GM12892 (cell line): ENCODE results near the gene ARMC6.

Source experiments
- POLR2A ChIP-seq: IDR thresholded peaks from 2 replicates; pipeline ENCODE4 v1.6.1; 2011; ENCODE audit warnings: low read depth, low read length, control low read depth
- POLR2AphosphoS5 ChIP-seq: IDR thresholded peaks from 2 replicates; pipeline ENCODE4 v1.6.1; 2011; ENCODE audit warnings: low read depth, low read length, control low read depth
- TAF1 ChIP-seq: IDR thresholded peaks from 2 replicates; pipeline ENCODE4 v1.6.1; 2011; ENCODE audit warnings: low read depth, mild to moderate bottlenecking, control low read depth, low read length, borderline replicate concordance

GRCh38 chr19:19054939-19055440 lies 21.6 kb downstream of the ARMC6 start:
- TF ChIP-seq POLR2AphosphoS5: no peak
- TF ChIP-seq POLR2A: no peak
- TF ChIP-seq TAF1: no peak
